Immature natural killer cell (primary cell): ENCODE data around the gene MYO9A. TPM values are rescaled to one million over a fixed set of nuclear protein-coding genes. Genes with fewer than 3 reads are reported as not detected.

Experiments
- DNase-seq, 3 donors: peaks; one replicate each; pipeline ENCODE4 v3.0.0; 2022; ENCODE audit warnings: mixed read lengths in 1 of 3
- H3K27ac Mint-ChIP-seq, 6 donors: one replicate each; pipeline ENCODE4 v1.8.0; 2020; ENCODE audit warnings: mixed read lengths in 6 of 6, mild to moderate bottlenecking in 5 of 6, inconsistent platforms in 4 of 6, moderate library complexity in 3 of 6
- H3K27me3 Mint-ChIP-seq, 3 donors: one replicate each; pipeline ENCODE4 v1.8.0; 2020 to 2021; ENCODE audit warnings: low read depth in 3 of 3, mild to moderate bottlenecking in 3 of 3, mixed read lengths in 3 of 3, moderate library complexity in 3 of 3, inconsistent platforms in 1 of 3
- H3K36me3 Mint-ChIP-seq, 3 donors: one replicate each; pipeline ENCODE4 v1.8.0; 2020; ENCODE audit warnings: mixed read lengths in 3 of 3, inconsistent platforms in 2 of 3, mild to moderate bottlenecking in 2 of 3
- H3K4me1 Mint-ChIP-seq, 2 donors: one replicate each; pipeline ENCODE4 v1.8.0; 2020; ENCODE audit warnings: inconsistent platforms in 2 of 2, mild to moderate bottlenecking in 2 of 2, mixed read lengths in 2 of 2, moderate library complexity in 1 of 2
- H3K4me3 Mint-ChIP-seq, 5 donors: one replicate each; pipeline ENCODE4 v1.8.0; 2020; ENCODE audit warnings: mild to moderate bottlenecking in 5 of 5, mixed read lengths in 5 of 5, inconsistent platforms in 3 of 5, moderate library complexity in 3 of 5
- H3K9me3 Mint-ChIP-seq, 6 donors: one replicate each; pipeline ENCODE4 v1.8.0; 2020; ENCODE audit warnings: mild to moderate bottlenecking in 6 of 6, mixed read lengths in 6 of 6, inconsistent platforms in 4 of 6, moderate library complexity in 3 of 6
- polyA plus RNA-seq, 3 donors: library from polyadenylated mRNA; unstranded; fragments of 300-500 nt; fragmentation: Illumina TruSeq; gene quantifications; one replicate each; pipeline ENCODE4 v1.2.3, GENCODE V29; 2021

The MYO9A gene
- polyA plus RNA-seq, 3 donors from 2014 or later = 6.3 to 15.6 (median 9.5) TPM

- Mint-ChIP-seq H3K27me3 (no peaks in the 10 kb centered on the region), H3K9me3 (no peaks in the 10 kb centered on the region), H3K27ac (no peak overlapping the region), H3K36me3 (peaks cover 3 to 4% (median 3%) of the 10 kb centered on the region in 3 donors), H3K4me1 (no peaks in the 10 kb centered on the region), H3K4me3 (no peak overlapping the region)
- no peak for DNase-seq
Observed at GRCh38 chr15:71921191-71921590, 196.8 kb downstream of the MYO9A start.

- no peaks in the 10 kb centered on the region for H3K27me3 Mint-ChIP-seq
- no peaks in the 10 kb centered on the region for H3K4me1 Mint-ChIP-seq
- DNase-seq = no peak
- H3K4me3 Mint-ChIP-seq = no peak overlapping the region
- peaks cover 4 to 6% (median 6%) of the 10 kb centered on the region in 3 donors for H3K36me3 Mint-ChIP-seq
- H3K9me3 Mint-ChIP-seq = no peaks in the 10 kb centered on the region
- no peak overlapping the region for H3K27ac Mint-ChIP-seq
Observed at GRCh38 chr15:71920573-71920972, 197.4 kb downstream of the MYO9A start.

GRCh38 chr15:71916834-71917233, 201.1 kb downstream of the MYO9A start:
- H3K27ac Mint-ChIP-seq = no peak overlapping the region
- H3K9me3 Mint-ChIP-seq = peaks cover 0 to 2% (median 0%) of the 10 kb centered on the region in 6 donors
- no peak for DNase-seq
- peaks cover 21 to 30% (median 23%) of the 10 kb centered on the region in 3 donors for H3K36me3 Mint-ChIP-seq
- no peaks in the 10 kb centered on the region for H3K27me3 Mint-ChIP-seq
- no peaks in the 10 kb centered on the region for H3K4me1 Mint-ChIP-seq
- H3K4me3 Mint-ChIP-seq = no peak overlapping the region

- peaks cover 0 to 2% (median 0%) of the 10 kb centered on the region in 6 donors for H3K9me3 Mint-ChIP-seq
- peaks cover 23 to 47% (median 24%) of the 10 kb centered on the region in 3 donors for H3K36me3 Mint-ChIP-seq
- H3K4me1 Mint-ChIP-seq = no peaks in the 10 kb centered on the region
- DNase-seq = no peak
- no peak overlapping the region for H3K4me3 Mint-ChIP-seq
- no peaks in the 10 kb centered on the region for H3K27me3 Mint-ChIP-seq
- no peak overlapping the region for H3K27ac Mint-ChIP-seq
Observed at GRCh38 chr15:71914092-71914491, 203.9 kb downstream of the MYO9A start.

- no peaks in the 10 kb centered on the region for H3K27me3 Mint-ChIP-seq
- no peaks in the 10 kb centered on the region for H3K9me3 Mint-ChIP-seq
- H3K36me3 Mint-ChIP-seq = peaks cover 32 to 59% (median 49%) of the 10 kb centered on the region in 3 donors
- no peaks in the 10 kb centered on the region for H3K4me1 Mint-ChIP-seq
- H3K4me3 Mint-ChIP-seq = no peak overlapping the region
- DNase-seq = no peak
- no peak overlapping the region for H3K27ac Mint-ChIP-seq
Observed at GRCh38 chr15:71899674-71900073, 218.3 kb downstream of the MYO9A start.

- Mint-ChIP-seq H3K27ac (no peak overlapping the region), H3K36me3 (peaks cover 29 to 46% (median 38%) of the 10 kb centered on the region in 3 donors), H3K4me1 (no peaks in the 10 kb centered on the region), H3K9me3 (no peaks in the 10 kb centered on the region), H3K27me3 (peaks cover 0 to 2% (median 0%) of the 10 kb centered on the region in 3 donors), H3K4me3 (no peak overlapping the region)
- DNase-seq = no peak
Observed at GRCh38 chr15:71893691-71894090, 224.3 kb downstream of the MYO9A start.

GRCh38 chr15:71892335-71892734, 225.6 kb downstream of the MYO9A start:
- Mint-ChIP-seq H3K4me1 (no peaks in the 10 kb centered on the region), H3K27me3 (peaks cover 0 to 2% (median 0%) of the 10 kb centered on the region in 3 donors), H3K36me3 (peaks cover 27 to 40% (median 32%) of the 10 kb centered on the region in 3 donors), H3K9me3 (no peaks in the 10 kb centered on the region), H3K27ac (no peak overlapping the region), H3K4me3 (no peak overlapping the region)
- no peak for DNase-seq

GRCh38 chr15:71891026-71891425, 226.9 kb downstream of the MYO9A start:
- Mint-ChIP-seq H3K4me3 (no peak overlapping the region), H3K27ac (no peak overlapping the region), H3K36me3 (peaks cover 30 to 46% (median 32%) of the 10 kb centered on the region in 3 donors), H3K4me1 (no peaks in the 10 kb centered on the region), H3K9me3 (no peaks in the 10 kb centered on the region), H3K27me3 (peaks cover 0 to 2% (median 0%) of the 10 kb centered on the region in 3 donors)
- no peak for DNase-seq

- Mint-ChIP-seq H3K27me3 (peaks cover 0 to 2% (median 0%) of the 10 kb centered on the region in 3 donors), H3K4me1 (no peaks in the 10 kb centered on the region), H3K9me3 (no peaks in the 10 kb centered on the region), H3K4me3 (no peak overlapping the region), H3K27ac (no peak overlapping the region), H3K36me3 (peaks cover 37 to 50% (median 39%) of the 10 kb centered on the region in 3 donors)
- DNase-seq = no peak
Observed at GRCh38 chr15:71889947-71890346, 228.0 kb downstream of the MYO9A start.

GRCh38 chr15:71889385-71889784, 228.6 kb downstream of the MYO9A start:
- H3K27ac Mint-ChIP-seq = no peak overlapping the region
- no peak for DNase-seq
- no peaks in the 10 kb centered on the region for H3K4me1 Mint-ChIP-seq
- H3K36me3 Mint-ChIP-seq = peaks cover 38 to 48% (median 39%) of the 10 kb centered on the region in 3 donors
- H3K9me3 Mint-ChIP-seq = no peaks in the 10 kb centered on the region
- no peak overlapping the region for H3K4me3 Mint-ChIP-seq
- H3K27me3 Mint-ChIP-seq = peaks cover 0 to 2% (median 0%) of the 10 kb centered on the region in 3 donors

GRCh38 chr15:71888797-71889196, 229.2 kb downstream of the MYO9A start:
- DNase-seq = no peak
- Mint-ChIP-seq H3K27ac (no peak overlapping the region), H3K4me3 (no peak overlapping the region), H3K27me3 (peaks cover 0 to 2% (median 0%) of the 10 kb centered on the region in 3 donors), H3K4me1 (no peaks in the 10 kb centered on the region), H3K36me3 (peaks cover 39 to 47% (median 41%) of the 10 kb centered on the region in 3 donors), H3K9me3 (no peaks in the 10 kb centered on the region)

GRCh38 chr15:71885390-71885789, 232.6 kb downstream of the MYO9A start:
- no peaks in the 10 kb centered on the region for H3K27me3 Mint-ChIP-seq
- H3K4me3 Mint-ChIP-seq = no peak overlapping the region
- H3K4me1 Mint-ChIP-seq = no peaks in the 10 kb centered on the region
- H3K27ac Mint-ChIP-seq = no peak overlapping the region
- no peak for DNase-seq
- peaks cover 28 to 36% (median 30%) of the 10 kb centered on the region in 3 donors for H3K36me3 Mint-ChIP-seq
- H3K9me3 Mint-ChIP-seq = no peaks in the 10 kb centered on the region

- Mint-ChIP-seq H3K27ac (no peak overlapping the region), H3K36me3 (peaks cover 33 to 44% (median 38%) of the 10 kb centered on the region in 3 donors), H3K9me3 (no peaks in the 10 kb centered on the region), H3K4me3 (no peak overlapping the region), H3K4me1 (no peaks in the 10 kb centered on the region), H3K27me3 (no peaks in the 10 kb centered on the region)
- no peak for DNase-seq
Observed at GRCh38 chr15:71883447-71883846, 234.5 kb downstream of the MYO9A start.

GRCh38 chr15:71880276-71880675, 237.7 kb downstream of the MYO9A start:
- Mint-ChIP-seq H3K4me1 (no peaks in the 10 kb centered on the region), H3K4me3 (no peak overlapping the region), H3K9me3 (no peaks in the 10 kb centered on the region), H3K27ac (no peak overlapping the region), H3K27me3 (no peaks in the 10 kb centered on the region), H3K36me3 (peaks cover 19 to 44% (median 21%) of the 10 kb centered on the region in 3 donors)
- no peak for DNase-seq

- peaks cover 14 to 26% (median 17%) of the 10 kb centered on the region in 3 donors for H3K36me3 Mint-ChIP-seq
Observed at GRCh38 chr15:71874245-71874644, 243.7 kb downstream of the MYO9A start.

More at GRCh38 chr15:71874245-71874644, 243.7 kb downstream of the MYO9A start:
- Mint-ChIP-seq H3K4me3 (no peak overlapping the region), H3K27me3 (no peaks in the 10 kb centered on the region), H3K4me1 (no peaks in the 10 kb centered on the region), H3K9me3 (no peaks in the 10 kb centered on the region), H3K27ac (no peak overlapping the region)
- DNase-seq = no peak
